Measurements from ENCODE around the gene GFAP.

GFAP gene

DNA sequence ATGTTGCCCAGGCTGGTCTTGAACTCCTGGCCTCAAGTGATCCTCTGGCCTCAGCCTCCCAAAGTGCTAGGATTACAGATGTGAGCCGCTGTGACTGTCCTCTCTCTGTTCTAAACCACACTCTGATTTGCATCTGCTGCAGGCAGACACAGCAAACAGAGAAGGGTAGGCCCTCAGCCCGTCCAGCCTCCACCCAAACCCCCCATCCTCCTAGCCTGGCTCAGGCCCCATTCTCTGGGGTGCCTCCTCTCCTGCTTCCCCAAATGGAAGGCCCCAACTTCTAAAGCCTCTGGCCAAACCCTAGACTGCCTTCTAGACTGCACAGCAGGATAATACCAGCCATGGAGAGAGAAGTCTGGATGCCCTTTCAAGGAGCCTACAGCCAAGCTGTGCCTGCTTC lies 4.1 kb upstream of the GFAP start:
- Histone ChIP-seq H3K4me3 (no peak overlapping the region), H3K27ac (no peak overlapping the region)
- TF ChIP-seq, protein P1, sequence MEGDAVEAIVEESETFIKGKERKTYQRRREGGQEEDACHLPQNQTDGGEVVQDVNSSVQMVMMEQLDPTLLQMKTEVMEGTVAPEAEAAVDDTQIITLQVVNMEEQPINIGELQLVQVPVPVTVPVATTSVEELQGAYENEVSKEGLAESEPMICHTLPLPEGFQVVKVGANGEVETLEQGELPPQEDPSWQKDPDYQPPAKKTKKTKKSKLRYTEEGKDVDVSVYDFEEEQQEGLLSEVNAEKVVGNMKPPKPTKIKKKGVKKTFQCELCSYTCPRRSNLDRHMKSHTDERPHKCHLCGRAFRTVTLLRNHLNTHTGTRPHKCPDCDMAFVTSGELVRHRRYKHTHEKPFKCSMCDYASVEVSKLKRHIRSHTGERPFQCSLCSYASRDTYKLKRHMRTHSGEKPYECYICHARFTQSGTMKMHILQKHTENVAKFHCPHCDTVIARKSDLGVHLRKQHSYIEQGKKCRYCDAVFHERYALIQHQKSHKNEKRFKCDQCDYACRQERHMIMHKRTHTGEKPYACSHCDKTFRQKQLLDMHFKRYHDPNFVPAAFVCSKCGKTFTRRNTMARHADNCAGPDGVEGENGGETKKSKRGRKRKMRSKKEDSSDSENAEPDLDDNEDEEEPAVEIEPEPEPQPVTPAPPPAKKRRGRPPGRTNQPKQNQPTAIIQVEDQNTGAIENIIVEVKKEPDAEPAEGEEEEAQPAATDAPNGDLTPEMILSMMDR (IDR thresholded peaks at IDR 0.05): no peak
- no peak for DNase-seq (ENCODE audit: low spot score)

DNA sequence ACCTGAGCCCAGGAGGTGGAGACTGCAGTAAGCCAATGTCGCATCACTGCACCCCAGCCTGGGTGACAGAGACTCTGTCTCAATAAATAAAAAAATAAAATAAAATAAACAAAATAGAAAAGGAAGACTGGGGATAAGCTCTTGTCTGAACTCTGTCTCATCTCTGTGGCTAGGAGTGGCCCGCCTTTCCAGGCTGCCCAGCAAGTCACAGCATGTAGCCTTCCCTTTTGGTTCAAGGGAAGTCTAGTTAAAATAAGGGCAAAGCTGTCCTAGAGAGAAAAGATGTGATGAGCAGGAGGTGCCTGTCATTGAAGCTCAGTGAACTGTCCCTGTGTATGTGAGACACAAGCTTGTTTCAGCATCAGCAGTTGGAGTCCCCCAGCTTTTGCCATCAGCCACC lies 2.7 kb upstream of the GFAP start:
- no peak for DNase-seq (ENCODE audit: low spot score)
- Histone ChIP-seq H3K27ac (no peak overlapping the region), H3K4me3 (no peak overlapping the region)
- TF ChIP-seq, protein P1 (IDR thresholded peaks at IDR 0.05): no peak

GRCh38 chr17:44917456-44917855 lies 2.2 kb upstream of the GFAP start:
- TF ChIP-seq, protein P1 (IDR thresholded peaks at IDR 0.05): no peak
- peak overlapping the region in 1 of 2 donors; percentile 31 for H3K27ac ChIP-seq
- no peak for DNase-seq (ENCODE audit: low spot score)

GRCh38 chr17:44916781-44917241 lies 1.5 kb upstream of the GFAP start:
- H3K4me3 ChIP-seq: no peak overlapping the region
- peak overlapping the region in 1 of 2 donors; percentile 65 for H3K27ac ChIP-seq
- DNase-seq (ENCODE audit: low spot score): no peak
- TF ChIP-seq, protein P1 (IDR thresholded peaks at IDR 0.05): no peak

More at GRCh38 chr17:44917456-44917855, 2.2 kb upstream of the GFAP start:
- H3K4me3 ChIP-seq: no peak overlapping the region

DNA sequence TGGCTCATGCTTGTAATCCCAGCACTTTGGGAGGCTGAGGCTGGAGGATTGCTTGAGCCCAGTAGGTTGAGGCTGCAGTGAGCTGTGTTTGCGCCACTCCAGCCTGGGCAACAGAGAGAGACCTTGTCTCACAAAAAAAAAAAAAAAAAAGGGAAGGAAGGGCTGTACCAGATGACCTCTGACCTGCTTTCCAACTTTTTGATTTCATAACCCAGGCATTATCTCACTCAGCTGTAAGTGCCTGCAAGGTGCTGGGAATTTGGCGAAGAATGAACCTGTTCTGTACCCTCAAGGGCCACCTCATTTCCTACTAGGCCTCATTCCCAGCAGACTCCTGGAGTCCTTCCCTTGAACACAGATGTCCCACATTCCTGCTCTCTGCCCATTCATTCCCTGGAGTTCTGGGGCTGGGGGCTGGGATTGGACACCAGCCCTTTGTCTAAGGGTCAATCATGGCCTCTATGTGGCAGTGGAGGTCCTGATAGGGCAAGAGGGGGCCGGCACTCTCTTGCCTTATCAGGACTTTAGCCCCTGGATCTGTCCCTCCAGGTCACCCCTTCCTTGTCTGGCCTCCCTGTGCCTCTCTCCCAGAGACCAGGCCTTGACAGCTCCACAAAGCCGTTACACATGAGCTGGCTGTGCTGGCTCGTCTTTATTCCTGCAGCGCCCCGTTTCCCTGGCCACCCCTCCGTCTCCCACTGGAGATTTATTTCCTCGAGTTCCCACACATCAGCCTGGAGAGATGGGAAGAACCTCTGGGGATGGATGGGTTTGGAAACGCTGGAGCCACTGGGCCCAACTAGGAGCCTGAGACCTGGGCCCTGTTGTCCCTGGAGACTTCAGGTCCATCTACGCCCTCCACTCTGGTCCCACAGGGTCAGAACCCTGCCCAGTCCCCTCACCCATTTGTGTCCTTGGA lies 821 bp upstream of the GFAP start:
- TF ChIP-seq, protein P1 (IDR thresholded peaks at IDR 0.05): no peak
- DNase-seq (ENCODE audit: low spot score): no peak
- Histone ChIP-seq H3K4me3 (no peak overlapping the region), H3K27ac (peak overlapping the region in 1 of 2 donors; percentile 65)

DNA sequence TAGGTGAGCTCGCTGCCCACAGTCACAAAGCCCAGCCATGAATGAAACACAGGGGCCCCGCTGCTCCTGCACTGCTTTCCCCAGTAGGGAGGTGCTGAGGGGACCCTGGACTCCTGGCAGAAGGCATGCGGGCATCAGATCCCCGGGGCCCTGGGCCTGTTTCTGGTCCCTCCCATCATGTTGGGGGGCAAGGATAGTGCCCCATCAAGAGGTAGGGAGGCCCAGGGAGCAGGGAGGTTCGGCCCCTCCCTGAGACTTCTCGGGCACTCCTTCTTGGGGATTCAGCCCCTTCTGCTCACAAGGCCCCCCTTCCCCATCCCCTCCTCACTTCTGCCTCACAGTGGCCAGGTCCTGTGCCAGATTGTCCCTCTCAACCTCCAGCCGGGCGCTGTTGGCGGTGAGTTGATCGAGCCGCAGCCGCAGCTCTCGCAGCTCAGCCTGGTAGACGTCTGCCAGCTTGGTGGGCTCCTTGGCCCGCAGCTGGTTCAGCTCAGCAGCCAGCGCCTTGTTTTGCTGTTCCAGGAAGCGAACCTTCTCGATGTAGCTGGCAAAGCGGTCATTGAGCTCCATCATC lies 515 bp downstream of the GFAP start:
- no peak for DNase-seq (ENCODE audit: low spot score)
- no peak overlapping the region for H3K4me3 ChIP-seq
- TF ChIP-seq, protein P1 (IDR thresholded peaks at IDR 0.05): no peak

More for the DNA sequence above, 515 bp downstream of the GFAP start:
- no peak overlapping the region for H3K27ac ChIP-seq

All from coronary artery (tissue), 2 donors.